ENCODE measurements around the gene ACOT12. TPM values are rescaled to one million over a fixed set of nuclear protein-coding genes. Genes with fewer than 3 reads are reported as not detected.

Gene ACOT12
- total RNA-seq, 1 donor from 2014 or later: not detected

GRCh38 chr5:81422671-81423070 is 28.7 kb upstream of the ACOT12 start:
- H3K4me1 ChIP-seq: peaks cover 24% of the 10 kb centered on the region
- no peak for DNase-seq
- H3K4me3 ChIP-seq: no peak overlapping the region
- intact Hi-C loops (cut with micrococcal nuclease): loop anchor here (10.0 kb wide), 1 partner anchor 742 kb away; no protein-coding TSS in a partner anchor
- TF ChIP-seq, protein P1, sequence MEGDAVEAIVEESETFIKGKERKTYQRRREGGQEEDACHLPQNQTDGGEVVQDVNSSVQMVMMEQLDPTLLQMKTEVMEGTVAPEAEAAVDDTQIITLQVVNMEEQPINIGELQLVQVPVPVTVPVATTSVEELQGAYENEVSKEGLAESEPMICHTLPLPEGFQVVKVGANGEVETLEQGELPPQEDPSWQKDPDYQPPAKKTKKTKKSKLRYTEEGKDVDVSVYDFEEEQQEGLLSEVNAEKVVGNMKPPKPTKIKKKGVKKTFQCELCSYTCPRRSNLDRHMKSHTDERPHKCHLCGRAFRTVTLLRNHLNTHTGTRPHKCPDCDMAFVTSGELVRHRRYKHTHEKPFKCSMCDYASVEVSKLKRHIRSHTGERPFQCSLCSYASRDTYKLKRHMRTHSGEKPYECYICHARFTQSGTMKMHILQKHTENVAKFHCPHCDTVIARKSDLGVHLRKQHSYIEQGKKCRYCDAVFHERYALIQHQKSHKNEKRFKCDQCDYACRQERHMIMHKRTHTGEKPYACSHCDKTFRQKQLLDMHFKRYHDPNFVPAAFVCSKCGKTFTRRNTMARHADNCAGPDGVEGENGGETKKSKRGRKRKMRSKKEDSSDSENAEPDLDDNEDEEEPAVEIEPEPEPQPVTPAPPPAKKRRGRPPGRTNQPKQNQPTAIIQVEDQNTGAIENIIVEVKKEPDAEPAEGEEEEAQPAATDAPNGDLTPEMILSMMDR (IDR thresholded peaks at IDR 0.05; ENCODE audit: borderline replicate concordance): no peak
- H3K27me3 ChIP-seq (ENCODE audit: low read depth): no peaks in the 10 kb centered on the region
- no peak overlapping the region for H3K27ac ChIP-seq (replicated peaks)
- H3K36me3 ChIP-seq: peaks cover 26% of the 10 kb centered on the region
- no peaks in the 10 kb centered on the region for H3K9me3 ChIP-seq (replicated peaks)

DNA sequence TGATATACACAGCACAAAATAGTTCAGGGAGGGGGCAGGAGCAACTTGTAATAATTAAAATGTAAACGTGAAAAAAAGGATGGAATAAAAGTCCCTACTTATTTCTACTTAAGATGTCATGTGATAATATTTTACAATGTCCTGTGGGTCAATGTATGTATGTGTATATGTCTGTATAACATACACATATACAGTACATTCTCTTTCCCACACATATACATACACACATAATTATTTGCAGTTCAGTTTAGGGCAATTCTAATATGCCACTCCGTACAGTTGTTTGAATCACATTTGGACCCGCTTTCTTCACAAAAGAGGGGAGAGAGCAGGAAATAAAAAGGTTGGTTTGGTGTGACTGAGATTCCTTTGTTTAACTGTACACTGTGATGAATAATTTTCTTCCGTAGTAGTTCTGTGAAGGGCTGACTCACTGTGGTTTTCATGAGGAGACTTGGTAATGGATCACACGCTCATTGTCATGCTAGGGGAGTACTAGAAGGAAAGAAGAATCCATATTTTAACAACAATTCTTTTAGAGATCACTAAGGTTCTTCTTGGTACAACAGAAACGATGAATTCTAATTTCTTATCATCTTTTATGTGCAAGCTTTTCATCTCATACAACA is 26.2 kb upstream of the ACOT12 start:
- intact Hi-C loops (cut with micrococcal nuclease): loop anchor here (10.0 kb wide), 1 partner anchor 745 kb away; no protein-coding TSS in a partner anchor
- H3K9me3 ChIP-seq (replicated peaks): no peaks in the 10 kb centered on the region
- no peak overlapping the region for H3K27ac ChIP-seq (replicated peaks)
- H3K4me3 ChIP-seq: no peak overlapping the region
- H3K36me3 ChIP-seq: peaks cover 30% of the 10 kb centered on the region
- no peak for DNase-seq
- H3K4me1 ChIP-seq: peaks cover 8% of the 10 kb centered on the region
- no peaks in the 10 kb centered on the region for H3K27me3 ChIP-seq (ENCODE audit: low read depth)
- TF ChIP-seq, protein P1 (IDR thresholded peaks at IDR 0.05; ENCODE audit: borderline replicate concordance): no peak

DNA sequence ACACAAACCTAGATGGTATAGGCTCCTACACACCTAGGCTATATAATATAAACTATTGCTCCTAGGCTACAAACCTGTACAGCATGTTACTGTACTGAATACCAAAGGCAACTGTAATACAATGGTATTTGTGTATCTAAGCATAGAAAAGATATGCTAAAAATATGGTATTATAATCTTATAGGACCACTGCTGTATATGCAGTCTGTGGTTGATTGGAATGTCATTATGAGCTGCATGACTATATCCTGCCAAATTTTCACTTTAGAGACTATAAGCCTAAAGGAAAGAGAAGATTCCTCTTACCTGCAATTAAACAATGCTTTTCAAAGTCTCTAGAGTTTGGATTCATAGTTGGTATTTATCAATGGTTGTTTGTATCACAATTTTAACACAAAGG is 24.7 kb upstream of the ACOT12 start:
- no peaks in the 10 kb centered on the region for H3K9me3 ChIP-seq (replicated peaks)
- peaks cover 30% of the 10 kb centered on the region for H3K36me3 ChIP-seq
- H3K4me3 ChIP-seq: no peak overlapping the region
- intact Hi-C loops (cut with micrococcal nuclease): no loop called here
- no peak for DNase-seq
- no peak overlapping the region for H3K27ac ChIP-seq (replicated peaks)
- no peaks in the 10 kb centered on the region for H3K4me1 ChIP-seq
- no peaks in the 10 kb centered on the region for H3K27me3 ChIP-seq (ENCODE audit: low read depth)
- TF ChIP-seq, protein P1 (IDR thresholded peaks at IDR 0.05; ENCODE audit: borderline replicate concordance): no peak

DNA sequence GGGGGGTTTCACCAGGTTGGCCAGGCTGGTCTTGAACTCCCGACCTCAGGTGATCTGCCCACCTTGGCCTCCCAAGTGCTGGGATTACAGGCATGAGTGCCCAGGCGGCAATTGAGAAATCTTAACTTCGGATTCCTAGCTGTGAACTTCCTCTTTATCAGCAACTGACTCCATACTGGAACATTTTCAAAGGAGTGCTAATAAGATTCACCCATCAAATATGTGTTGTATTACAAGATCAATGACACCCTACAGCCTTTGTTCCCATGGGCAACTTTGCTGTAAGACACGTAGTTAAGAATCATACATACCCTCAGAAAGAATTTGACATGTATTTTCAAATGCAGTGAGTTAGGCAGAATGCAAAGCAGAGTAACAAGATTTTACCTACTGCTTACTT is 23.1 kb upstream of the ACOT12 start:
- no peaks in the 10 kb centered on the region for H3K27me3 ChIP-seq (ENCODE audit: low read depth)
- no peaks in the 10 kb centered on the region for H3K4me1 ChIP-seq
- H3K36me3 ChIP-seq: peaks cover 30% of the 10 kb centered on the region
- H3K9me3 ChIP-seq (replicated peaks): no peaks in the 10 kb centered on the region
- TF ChIP-seq, protein P1 (IDR thresholded peaks at IDR 0.05; ENCODE audit: borderline replicate concordance): no peak
- DNase-seq: no peak
- no peak overlapping the region for H3K4me3 ChIP-seq
- intact Hi-C loops (cut with micrococcal nuclease): no loop called here
- H3K27ac ChIP-seq (replicated peaks): no peak overlapping the region

- TF ChIP-seq, protein P1 (IDR thresholded peaks at IDR 0.05; ENCODE audit: borderline replicate concordance): no peak
- Histone ChIP-seq H3K27ac (replicated peaks) (no peak overlapping the region), H3K27me3 (ENCODE audit: low read depth) (no peaks in the 10 kb centered on the region), H3K4me3 (no peak overlapping the region), H3K9me3 (replicated peaks) (no peaks in the 10 kb centered on the region), H3K4me1 (no peaks in the 10 kb centered on the region), H3K36me3 (no peaks in the 10 kb centered on the region)
- intact Hi-C loops (cut with micrococcal nuclease): no loop called here
- no peak for DNase-seq
Measured at GRCh38 chr5:81409896-81410295, 16.0 kb upstream of the ACOT12 start.

All from left ventricle myocardium inferior (tissue), 1 donor.